Endothelial cell (in vitro differentiated cells): ENCODE measurements around the gene BARD1. TPM values are rescaled to one million over a fixed set of nuclear protein-coding genes. Genes with fewer than 3 reads are reported as not detected.

Experiments
- DNase-seq: peaks from one replicate; pipeline ENCODE4 v3.0.0; 2021; ENCODE audit warnings: low spot score
- H3K27ac Mint-ChIP-seq: one replicate; pipeline ENCODE4 v1.8.0; 2021; ENCODE audit warnings: mixed read lengths, inconsistent platforms; ENCODE audit not compliant: unreplicated experiment
- H3K27me3 Mint-ChIP-seq: one replicate; pipeline ENCODE4 v1.8.0; 2021; ENCODE audit warnings: mild to moderate bottlenecking, moderate library complexity, mixed read lengths, inconsistent platforms; ENCODE audit not compliant: unreplicated experiment
- H3K36me3 Mint-ChIP-seq: one replicate; pipeline ENCODE4 v1.8.0; 2021; ENCODE audit warnings: mild to moderate bottlenecking, low read depth, mixed read lengths, inconsistent platforms; ENCODE audit not compliant: unreplicated experiment
- H3K4me1 Mint-ChIP-seq: one replicate; pipeline ENCODE4 v1.8.0; 2021; ENCODE audit warnings: mild to moderate bottlenecking, mixed read lengths, inconsistent platforms; ENCODE audit not compliant: unreplicated experiment
- H3K4me3 Mint-ChIP-seq: one replicate; pipeline ENCODE4 v1.8.0; 2021; ENCODE audit warnings: mild to moderate bottlenecking, mixed read lengths, inconsistent platforms; ENCODE audit not compliant: unreplicated experiment
- H3K9me3 Mint-ChIP-seq: one replicate; pipeline ENCODE4 v1.8.0; 2021; ENCODE audit warnings: mixed read lengths, inconsistent platforms; ENCODE audit not compliant: unreplicated experiment
- total RNA-seq: library from RNA; stranded (reverse); fragmentation: NEBNext Ultra II Directional; extraction: Animal tissue kit (Norgen Biotek cat#: 25700); gene quantifications from one replicate; pipeline ENCODE4 v1.2.1, GENCODE V29; 2021; ENCODE audit not compliant: unreplicated experiment
- TF ChIP-seq, protein P1 (sequence below): fragments of 200-600 bp; sonication (generic); IDR thresholded peaks from one replicate; pipeline ENCODE4 v1.5.0; 2021; ENCODE audit warnings: antibody characterized with exemption; ENCODE audit not compliant: unreplicated experiment

Gene BARD1
- total RNA-seq, 1 donor from 2014 or later, result 22.0 TPM

DNA sequence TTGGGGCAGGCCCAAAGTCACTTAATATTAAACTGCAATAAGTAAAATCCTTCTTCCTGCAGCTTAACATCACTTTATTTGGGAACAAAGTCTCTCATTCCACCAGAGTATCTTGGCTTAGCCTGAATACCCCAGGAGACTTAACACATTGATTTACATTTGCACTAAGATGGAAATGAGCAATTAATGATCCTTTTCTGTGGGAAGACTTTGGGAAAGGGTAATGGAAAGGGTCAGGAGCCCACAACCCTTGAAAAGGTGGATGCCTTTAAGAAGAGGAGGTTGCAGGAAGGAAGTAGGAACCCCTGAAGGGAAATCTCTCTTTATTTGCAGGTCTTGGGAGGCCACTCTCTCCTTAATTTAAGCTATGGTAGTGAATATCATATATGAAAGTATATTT, 28.0 kb upstream of the BARD1 start:
- Mint-ChIP-seq H3K27me3 (no peaks in the 10 kb centered on the region), H3K27ac (no peak overlapping the region), H3K4me1 (peaks cover 4% of the 10 kb centered on the region), H3K36me3 (peaks cover 3% of the 10 kb centered on the region), H3K4me3 (no peak overlapping the region), H3K9me3 (no peaks in the 10 kb centered on the region)
- TF ChIP-seq, protein P1, sequence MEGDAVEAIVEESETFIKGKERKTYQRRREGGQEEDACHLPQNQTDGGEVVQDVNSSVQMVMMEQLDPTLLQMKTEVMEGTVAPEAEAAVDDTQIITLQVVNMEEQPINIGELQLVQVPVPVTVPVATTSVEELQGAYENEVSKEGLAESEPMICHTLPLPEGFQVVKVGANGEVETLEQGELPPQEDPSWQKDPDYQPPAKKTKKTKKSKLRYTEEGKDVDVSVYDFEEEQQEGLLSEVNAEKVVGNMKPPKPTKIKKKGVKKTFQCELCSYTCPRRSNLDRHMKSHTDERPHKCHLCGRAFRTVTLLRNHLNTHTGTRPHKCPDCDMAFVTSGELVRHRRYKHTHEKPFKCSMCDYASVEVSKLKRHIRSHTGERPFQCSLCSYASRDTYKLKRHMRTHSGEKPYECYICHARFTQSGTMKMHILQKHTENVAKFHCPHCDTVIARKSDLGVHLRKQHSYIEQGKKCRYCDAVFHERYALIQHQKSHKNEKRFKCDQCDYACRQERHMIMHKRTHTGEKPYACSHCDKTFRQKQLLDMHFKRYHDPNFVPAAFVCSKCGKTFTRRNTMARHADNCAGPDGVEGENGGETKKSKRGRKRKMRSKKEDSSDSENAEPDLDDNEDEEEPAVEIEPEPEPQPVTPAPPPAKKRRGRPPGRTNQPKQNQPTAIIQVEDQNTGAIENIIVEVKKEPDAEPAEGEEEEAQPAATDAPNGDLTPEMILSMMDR, result no peak
- DNase-seq, result no peak

DNA sequence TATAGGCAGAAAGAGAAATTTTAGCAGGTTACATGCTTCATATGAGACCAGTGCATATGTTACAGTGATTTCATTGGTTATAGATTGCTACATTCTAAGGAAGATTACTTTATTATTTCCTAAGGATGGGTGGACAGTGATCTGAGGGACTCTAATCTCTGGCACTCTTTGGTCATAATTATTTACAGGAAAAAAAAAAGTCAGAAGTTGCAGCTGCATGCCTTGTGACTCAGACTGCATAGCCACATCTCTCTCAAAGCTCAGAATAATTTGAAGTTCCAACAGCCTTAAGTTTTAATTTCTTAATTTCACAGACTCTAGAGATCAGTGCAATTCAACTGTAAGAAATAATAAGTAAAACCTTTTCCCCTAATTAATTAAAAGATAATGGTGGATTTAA, 27.1 kb upstream of the BARD1 start:
- H3K27me3 Mint-ChIP-seq, result peaks cover 4% of the 10 kb centered on the region
- no peak for DNase-seq
- TF ChIP-seq, protein P1, result no peak
- peaks cover 3% of the 10 kb centered on the region for H3K36me3 Mint-ChIP-seq
- no peak overlapping the region for H3K27ac Mint-ChIP-seq
- peaks cover 4% of the 10 kb centered on the region for H3K4me1 Mint-ChIP-seq
- H3K4me3 Mint-ChIP-seq, result no peak overlapping the region
- no peaks in the 10 kb centered on the region for H3K9me3 Mint-ChIP-seq

DNA sequence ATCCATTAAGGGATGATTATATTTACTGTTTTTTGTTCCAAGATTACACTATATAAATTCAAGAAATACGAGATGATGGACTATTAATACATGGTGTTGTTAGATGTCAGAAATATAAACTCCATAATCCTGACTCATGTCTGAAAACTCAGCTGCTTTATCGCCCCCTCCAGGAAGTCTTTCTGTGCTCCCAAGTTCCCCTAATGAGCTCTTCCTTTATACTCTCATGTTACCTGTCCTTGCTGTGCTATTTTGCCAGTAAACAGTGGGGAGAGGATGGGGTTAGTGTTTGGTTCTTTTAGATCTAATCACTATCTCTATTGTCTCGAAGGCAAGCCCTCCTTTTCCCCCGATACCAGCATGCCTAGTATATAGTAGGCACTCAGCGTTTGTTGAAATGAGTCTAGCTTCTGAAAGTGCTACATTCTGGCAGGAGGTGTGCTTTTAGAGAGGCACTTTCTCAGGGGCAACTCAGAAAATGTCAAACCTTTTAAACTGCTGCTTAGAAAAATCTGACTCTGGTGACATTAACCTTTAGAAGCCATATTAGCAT, 21.4 kb upstream of the BARD1 start:
- no peaks in the 10 kb centered on the region for H3K4me1 Mint-ChIP-seq
- no peaks in the 10 kb centered on the region for H3K9me3 Mint-ChIP-seq
- TF ChIP-seq, protein P1, result no peak
- no peak for DNase-seq
- H3K27ac Mint-ChIP-seq, result no peak overlapping the region
- no peak overlapping the region for H3K4me3 Mint-ChIP-seq
- peaks cover 3% of the 10 kb centered on the region for H3K36me3 Mint-ChIP-seq
- peaks cover 4% of the 10 kb centered on the region for H3K27me3 Mint-ChIP-seq

DNA sequence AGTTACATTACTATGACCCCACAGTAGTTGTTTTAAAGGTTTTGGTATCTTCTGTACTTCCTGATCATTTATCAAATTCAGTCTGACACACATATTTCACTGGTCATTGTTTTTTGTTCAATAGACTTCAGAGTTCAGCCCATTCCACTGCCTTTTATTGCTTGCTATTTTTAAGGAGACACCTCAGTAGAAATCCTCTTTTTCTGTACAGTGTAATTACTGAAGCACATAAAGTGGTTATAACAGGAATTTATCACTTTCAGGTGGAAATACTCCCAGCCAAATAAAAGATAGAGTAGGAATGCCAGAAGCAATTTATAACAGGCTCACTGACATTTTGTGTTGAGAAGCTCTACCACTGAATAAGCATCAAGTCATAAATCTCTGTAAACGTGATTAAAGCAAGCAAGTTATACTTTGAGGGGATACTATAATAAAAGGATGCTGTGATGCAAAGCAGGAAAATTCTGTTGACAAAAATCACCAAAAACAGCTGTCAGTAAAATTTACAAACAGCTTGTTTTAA, 6.6 kb upstream of the BARD1 start:
- peaks cover 9% of the 10 kb centered on the region for H3K4me1 Mint-ChIP-seq
- no peaks in the 10 kb centered on the region for H3K9me3 Mint-ChIP-seq
- no peaks in the 10 kb centered on the region for H3K36me3 Mint-ChIP-seq
- no peak overlapping the region for H3K27ac Mint-ChIP-seq
- DNase-seq, result no peak
- peaks cover 4% of the 10 kb centered on the region for H3K27me3 Mint-ChIP-seq
- H3K4me3 Mint-ChIP-seq, result no peak overlapping the region
- TF ChIP-seq, protein P1, result no peak

DNA sequence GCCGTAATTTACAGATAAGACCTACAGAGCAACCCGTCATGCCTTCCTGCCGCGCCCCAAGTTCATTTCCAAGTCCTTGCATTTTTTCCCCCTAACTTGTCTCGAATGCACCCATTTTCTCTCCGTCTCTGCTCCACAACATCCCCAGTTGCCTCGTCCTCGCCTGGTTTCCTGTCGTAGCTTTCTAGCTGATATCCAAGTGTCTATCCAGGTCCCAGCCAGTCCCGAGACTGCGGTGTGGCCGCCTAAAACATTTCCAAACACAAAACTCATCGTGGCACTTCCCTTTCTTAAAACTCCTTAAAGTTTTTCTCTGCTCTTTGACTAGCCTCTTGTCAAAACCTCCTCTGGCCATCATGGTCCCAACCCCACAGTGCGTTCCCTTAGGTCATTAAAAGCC, 1.2 kb upstream of the BARD1 start:
- H3K27me3 Mint-ChIP-seq, result peaks cover 6% of the 10 kb centered on the region
- H3K4me1 Mint-ChIP-seq, result peaks cover 32% of the 10 kb centered on the region
- DNase-seq, result no peak
- TF ChIP-seq, protein P1, result no peak
- peaks cover 3% of the 10 kb centered on the region for H3K36me3 Mint-ChIP-seq
- H3K27ac Mint-ChIP-seq, result peak overlapping the region; percentile 86
- H3K4me3 Mint-ChIP-seq, result peak overlapping the region; percentile 84
- no peaks in the 10 kb centered on the region for H3K9me3 Mint-ChIP-seq
